ENCODE data around the gene VPS13D. TPM values are rescaled to one million over a fixed set of nuclear protein-coding genes. Genes with fewer than 3 reads are reported as not detected.
"Not testable (repeated sequence)": the region's sequence is repeated elsewhere in the genome, so short reads cannot be mapped to it uniquely, and the experiment has no call there.

The VPS13D gene
- total RNA-seq, 1 experiment from 2014 or later, result 36.5 TPM

DNA sequence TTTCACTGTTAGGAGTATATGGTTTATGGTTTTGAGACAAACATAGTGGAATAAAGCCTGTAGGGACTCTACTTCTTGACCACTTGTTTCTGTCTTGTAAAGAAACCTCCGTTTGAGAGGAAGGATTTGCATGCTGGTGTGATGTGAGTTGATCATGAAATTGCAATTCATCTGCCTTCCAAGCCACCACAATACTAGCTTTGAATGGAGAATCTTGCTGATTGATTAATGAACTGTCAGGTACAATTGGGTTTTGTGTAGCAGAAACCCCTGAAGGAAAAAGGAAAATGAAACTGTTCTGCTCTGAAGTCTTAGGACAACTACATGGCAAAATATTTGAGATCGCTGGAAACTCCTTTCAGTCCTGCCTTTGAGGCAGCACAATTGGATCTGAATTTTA, 90.7 kb downstream of the VPS13D start:
- H3K27ac Mint-ChIP-seq (ENCODE audit: low read depth, unreplicated experiment), result no peak overlapping the region
- DNase-seq (ENCODE audit: unreplicated experiment), result no peak
- no peaks in the 10 kb centered on the region for H3K9me3 Mint-ChIP-seq (ENCODE audit: unreplicated experiment)
- intact Hi-C loops (cut with micrococcal nuclease), result no loop called here
- H3K27me3 Mint-ChIP-seq (ENCODE audit: insufficient read depth, unreplicated experiment), result no peaks in the 10 kb centered on the region
- TF ChIP-seq CTCF (IDR thresholded peaks at IDR 0.05; ENCODE audit: unreplicated experiment), result no peak
- H3K36me3 Mint-ChIP-seq (ENCODE audit: insufficient read depth, unreplicated experiment), result peaks cover 80% of the 10 kb centered on the region
- POLR2A ChIA-PET, result no interaction called here
- no peak overlapping the region for H3K4me3 Mint-ChIP-seq (ENCODE audit: unreplicated experiment)
- CTCF ChIA-PET, result interaction anchor here (0.6 kb wide), 1 partner anchor 73 kb away, joined by 4 read pairs; no protein-coding TSS in a partner anchor
- BruUV-seq (replicated peaks), result no TSS peak
- no peaks in the 10 kb centered on the region for H3K4me1 Mint-ChIP-seq (ENCODE audit: insufficient read depth, unreplicated experiment)

DNA sequence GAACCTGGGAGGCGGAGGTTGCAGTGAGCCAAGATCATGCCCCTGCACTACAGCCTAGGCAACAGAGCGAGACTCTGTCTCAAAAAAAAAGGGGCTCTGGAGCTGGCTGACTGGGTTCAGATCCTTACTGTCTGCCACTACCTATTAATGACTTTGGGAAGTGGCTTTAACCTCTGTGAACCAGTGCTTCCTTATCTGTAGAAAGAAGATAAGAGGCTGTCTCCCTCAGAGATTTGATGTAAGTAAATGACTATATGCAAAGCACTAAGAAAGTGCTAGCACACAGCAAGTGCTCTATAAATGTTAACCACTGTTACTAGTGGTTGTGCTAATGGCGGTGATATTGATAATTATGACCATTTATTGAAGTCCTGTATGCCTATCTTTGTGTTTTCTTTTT, 94.6 kb downstream of the VPS13D start:
- no peak overlapping the region for H3K4me3 Mint-ChIP-seq (ENCODE audit: unreplicated experiment)
- H3K36me3 Mint-ChIP-seq (ENCODE audit: insufficient read depth, unreplicated experiment), result peaks cover 92% of the 10 kb centered on the region

GRCh38 chr1:12324973-12325372, 95.1 kb downstream of the VPS13D start:
- H3K27me3 Mint-ChIP-seq (ENCODE audit: insufficient read depth, unreplicated experiment); H3K4me3 Mint-ChIP-seq (ENCODE audit: unreplicated experiment); H3K27ac Mint-ChIP-seq (ENCODE audit: low read depth, unreplicated experiment); intact Hi-C loops (cut with micrococcal nuclease); CTCF ChIA-PET; BruUV-seq (replicated peaks); H3K4me1 Mint-ChIP-seq (ENCODE audit: insufficient read depth, unreplicated experiment); H3K9me3 Mint-ChIP-seq (ENCODE audit: unreplicated experiment); DNase-seq (ENCODE audit: unreplicated experiment): not testable (repeated sequence)
- POLR2A ChIA-PET, result interaction anchor here (0.8 kb wide), 1 partner anchor 136 kb away, joined by 3 read pairs; no protein-coding TSS in a partner anchor
- H3K36me3 Mint-ChIP-seq (ENCODE audit: insufficient read depth, unreplicated experiment), result peaks cover 92% of the 10 kb centered on the region

More for the DNA sequence above, 94.6 kb downstream of the VPS13D start:
- no peak for DNase-seq (ENCODE audit: unreplicated experiment)
- POLR2A ChIA-PET, result interaction anchor here (0.8 kb wide), 1 partner anchor 136 kb away, joined by 3 read pairs; no protein-coding TSS in a partner anchor
- H3K27me3 Mint-ChIP-seq (ENCODE audit: insufficient read depth, unreplicated experiment), result no peaks in the 10 kb centered on the region
- CTCF ChIA-PET, result interaction anchor here (1.8 kb wide), 1 partner anchor 334 kb away, joined by 7 read pairs; no protein-coding TSS in a partner anchor
- BruUV-seq (replicated peaks), result no TSS peak
- H3K27ac Mint-ChIP-seq (ENCODE audit: low read depth, unreplicated experiment), result no peak overlapping the region
- intact Hi-C loops (cut with micrococcal nuclease), result no loop called here
- no peaks in the 10 kb centered on the region for H3K4me1 Mint-ChIP-seq (ENCODE audit: insufficient read depth, unreplicated experiment)
- TF ChIP-seq CTCF (IDR thresholded peaks at IDR 0.05; ENCODE audit: unreplicated experiment), result no peak
- H3K9me3 Mint-ChIP-seq (ENCODE audit: unreplicated experiment), result no peaks in the 10 kb centered on the region

DNA sequence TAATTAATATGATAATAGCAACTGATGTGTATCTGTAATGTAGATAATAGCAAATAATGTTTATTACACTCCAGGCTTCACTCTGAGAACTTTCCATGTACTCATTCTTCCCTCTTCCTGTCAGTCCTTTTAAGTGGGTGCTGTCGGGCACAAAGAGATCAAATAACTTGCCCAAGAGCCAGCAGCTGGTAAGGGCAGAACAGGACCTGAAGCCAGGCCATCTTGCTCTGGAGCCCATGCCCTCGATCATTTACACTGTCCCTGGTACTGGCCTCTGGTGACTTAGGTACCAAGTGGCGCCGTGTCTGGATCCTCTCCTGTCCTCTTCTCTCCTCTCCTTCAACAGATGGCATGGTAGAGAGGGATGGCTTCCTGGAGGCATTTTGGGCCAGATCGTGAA, 97.2 kb downstream of the VPS13D start:
- no TSS peak for BruUV-seq (replicated peaks)
- no peaks in the 10 kb centered on the region for H3K9me3 Mint-ChIP-seq (ENCODE audit: unreplicated experiment)
- POLR2A ChIA-PET, result no interaction called here

More for the DNA sequence above, 97.2 kb downstream of the VPS13D start:
- CTCF ChIA-PET, result no interaction called here
- TF ChIP-seq CTCF (IDR thresholded peaks at IDR 0.05; ENCODE audit: unreplicated experiment), result no peak
- peaks cover 95% of the 10 kb centered on the region for H3K36me3 Mint-ChIP-seq (ENCODE audit: insufficient read depth, unreplicated experiment)
- no peaks in the 10 kb centered on the region for H3K27me3 Mint-ChIP-seq (ENCODE audit: insufficient read depth, unreplicated experiment)
- no peak overlapping the region for H3K4me3 Mint-ChIP-seq (ENCODE audit: unreplicated experiment)
- H3K4me1 Mint-ChIP-seq (ENCODE audit: insufficient read depth, unreplicated experiment), result no peaks in the 10 kb centered on the region
- intact Hi-C loops (cut with micrococcal nuclease), result no loop called here
- DNase-seq (ENCODE audit: unreplicated experiment), result no peak
- H3K27ac Mint-ChIP-seq (ENCODE audit: low read depth, unreplicated experiment), result no peak overlapping the region

Data from MCF 10A (cell line).